Transverse colon (tissue), 4 donors: ENCODE measurements around the gene MED31. TPM values are rescaled to one million over a fixed set of nuclear protein-coding genes. Genes with fewer than 3 reads are reported as not detected.
A peak's percentile ranks its signal among the peaks of the same experiment; 100 is the strongest.

Experiments used
- DNase-seq: peaks from one replicate; pipeline ENCODE4 v3.0.0-alpha.2; 2019
- H3K27ac ChIP-seq, 4 donors: fragments of 200-600 bp; sonication (generic); 2 replicates each; pipeline ENCODE4 v1.5.1; 2016 to 2018; ENCODE audit warnings: inconsistent platforms in 4 of 4
- H3K27me3 ChIP-seq: fragments of 200-600 bp; sonication (generic); 2 replicates; pipeline ENCODE4 v1.5.1; 2017; ENCODE audit warnings: inconsistent platforms
- H3K36me3 ChIP-seq, 4 donors: fragments of 200-600 bp; sonication (generic); 2 replicates each; pipeline ENCODE4 v1.5.1; 2017 to 2019; ENCODE audit warnings: inconsistent platforms in 4 of 4
- H3K4me1 ChIP-seq, 4 donors: fragments of 200-600 bp; sonication (generic); 2 replicates each; pipeline ENCODE4 v1.5.1; 2017 to 2020; ENCODE audit warnings: inconsistent platforms in 4 of 4
- H3K4me3 ChIP-seq, 4 donors: fragments of 200-600 bp; sonication (generic); 1 replicate in 1 of 4; 2 replicates in 3 of 4; pipeline versions ENCODE4 v1.5.1 to v1.6.1; 2017 to 2019; ENCODE audit warnings: inconsistent platforms in 4 of 4
- H3K9me3 ChIP-seq, 2 donors: fragments of 200-600 bp; sonication (generic); 2 replicates each; pipeline ENCODE4 v1.5.1; 2017 to 2019; ENCODE audit warnings: inconsistent platforms in 2 of 2
- EP300 ChIP-seq: sonication (generic); formaldehyde crosslinking; IDR thresholded peaks from one replicate; pipeline ENCODE4 v1.6.1; 2017; ENCODE audit warnings: antibody characterized with exemption, low read depth
- POLR2A ChIP-seq: fragments of 450-650 bp; IDR thresholded peaks from one replicate; pipeline ENCODE4 v1.6.1; 2016; ENCODE audit warnings: antibody characterized with exemption, mild to moderate bottlenecking, moderate library complexity
- POLR2AphosphoS5 ChIP-seq, 3 donors: sonication (generic); formaldehyde crosslinking; IDR thresholded peaks; one replicate each; pipeline ENCODE4 v1.6.1; 2016; ENCODE audit warnings: antibody characterized with exemption in 3 of 3
- WGBS, 2 donors: methylation state at CpG; one replicate each; pipeline ENCODE4 v1.1.5; 2018; ENCODE audit warnings: low coverage in 1 of 2; 5-methylcytosine and 5-hydroxymethylcytosine counted together
- in situ Hi-C, 4 donors: fragments of 200-750 bp; cut with MboI; loops; one replicate each; pipeline versions ENCODE4 v1.15.0 to v1.15.1; 2017; ENCODE audit warnings: low sequenced_read_pairs in 3 of 4, low pct_ligation_motif_present in 1 of 4, low pct_unique_long_range_greater_than_20kb in 1 of 4
- intact Hi-C: fragments of 100-400 bp; cut with DNase I; formaldehyde crosslinking; loops from one replicate; pipeline ENCODE4 v1.15.1; 2023; ENCODE audit warnings: low total_unique reads
- total RNA-seq, 4 donors: library from RNA; depleted of rRNA; stranded (reverse); fragments of >200 nt; gene quantifications; one replicate each; pipeline ENCODE4 v1.1.0, GENCODE V29; 2016
- TF ChIP-seq, protein P1 (sequence below), 5 experiments: fragments of 200-600 bp in 3 of 5; fragments of 450-650 bp in 2 of 5; sonication (generic) in 3 of 5; IDR thresholded peaks; 1 replicate in 2 of 5; 2 replicates in 3 of 5; pipeline ENCODE4 v1.5.1; 2016 to 2017; ENCODE audit warnings: antibody characterized with exemption in 5 of 5, inconsistent platforms in 3 of 5, mild to moderate bottlenecking in 2 of 5, moderate library complexity in 1 of 5

The MED31 gene
- total RNA-seq, 4 donors from 2014 or later, result 1.2 to 36.3 (median 5.9) TPM

DNA sequence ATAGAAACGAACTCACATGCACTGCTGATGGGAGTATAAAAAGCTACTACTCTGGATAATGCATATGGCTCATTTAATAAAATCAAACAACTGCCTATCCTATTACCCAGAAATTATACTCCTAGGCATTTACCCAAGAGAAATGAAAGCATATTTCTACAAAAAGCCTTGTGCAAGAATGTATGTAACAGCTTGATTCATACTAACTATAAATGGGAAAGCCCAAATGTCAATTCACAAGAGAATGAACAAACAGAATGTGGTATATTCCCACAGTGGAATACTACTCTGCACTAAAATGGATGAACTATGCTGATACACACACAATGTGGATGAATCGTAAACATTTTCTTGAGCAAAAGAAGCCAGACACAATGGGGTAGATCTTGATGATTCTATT lies 49.3 kb downstream of the MED31 start:
- DNase-seq, result no peak
- in situ Hi-C loops, result no loop called here
- H3K4me1 ChIP-seq, result peaks cover 10 to 38% (median 20%) of the 10 kb centered on the region in 4 donors
- intact Hi-C loops, result no loop called here
- H3K27ac ChIP-seq, result no peak overlapping the region
- H3K9me3 ChIP-seq, result no peaks in the 10 kb centered on the region
- H3K27me3 ChIP-seq, result no peaks in the 10 kb centered on the region
- H3K4me3 ChIP-seq, result no peak overlapping the region
- WGBS, 2 donors, result 86 to 95% methylated on average over 2 of the region's 2 CpGs
- H3K36me3 ChIP-seq, result peaks cover 0 to 16% (median 5%) of the 10 kb centered on the region in 4 donors
- TF ChIP-seq, protein P1, sequence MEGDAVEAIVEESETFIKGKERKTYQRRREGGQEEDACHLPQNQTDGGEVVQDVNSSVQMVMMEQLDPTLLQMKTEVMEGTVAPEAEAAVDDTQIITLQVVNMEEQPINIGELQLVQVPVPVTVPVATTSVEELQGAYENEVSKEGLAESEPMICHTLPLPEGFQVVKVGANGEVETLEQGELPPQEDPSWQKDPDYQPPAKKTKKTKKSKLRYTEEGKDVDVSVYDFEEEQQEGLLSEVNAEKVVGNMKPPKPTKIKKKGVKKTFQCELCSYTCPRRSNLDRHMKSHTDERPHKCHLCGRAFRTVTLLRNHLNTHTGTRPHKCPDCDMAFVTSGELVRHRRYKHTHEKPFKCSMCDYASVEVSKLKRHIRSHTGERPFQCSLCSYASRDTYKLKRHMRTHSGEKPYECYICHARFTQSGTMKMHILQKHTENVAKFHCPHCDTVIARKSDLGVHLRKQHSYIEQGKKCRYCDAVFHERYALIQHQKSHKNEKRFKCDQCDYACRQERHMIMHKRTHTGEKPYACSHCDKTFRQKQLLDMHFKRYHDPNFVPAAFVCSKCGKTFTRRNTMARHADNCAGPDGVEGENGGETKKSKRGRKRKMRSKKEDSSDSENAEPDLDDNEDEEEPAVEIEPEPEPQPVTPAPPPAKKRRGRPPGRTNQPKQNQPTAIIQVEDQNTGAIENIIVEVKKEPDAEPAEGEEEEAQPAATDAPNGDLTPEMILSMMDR (IDR thresholded peaks at IDR 0.05), result no peak
- TF ChIP-seq POLR2AphosphoS5 (IDR thresholded peaks at IDR 0.05), result no peak
- no peak for TF ChIP-seq EP300
- TF ChIP-seq POLR2A, result no peak

DNA sequence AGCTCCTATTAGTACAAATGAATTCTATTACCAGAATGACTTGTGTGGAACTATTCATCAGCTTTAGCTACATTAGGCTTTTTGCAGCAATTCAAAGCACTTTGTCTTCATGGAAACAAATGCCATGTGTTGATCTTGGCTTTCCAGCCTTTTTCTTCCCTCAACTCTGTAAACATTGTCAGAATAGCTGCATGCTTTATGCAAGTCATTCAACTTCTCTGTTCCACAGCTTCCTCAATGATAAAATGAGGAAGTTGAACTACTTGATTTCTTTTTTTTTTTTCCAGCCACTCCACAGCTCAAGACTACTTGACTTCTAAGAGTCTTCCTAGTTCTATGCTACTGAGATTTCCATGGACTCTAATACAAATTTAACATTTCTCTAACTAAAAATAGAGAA lies 52.0 kb downstream of the MED31 start:
- no peak for DNase-seq
- H3K27me3 ChIP-seq, result no peaks in the 10 kb centered on the region
- H3K36me3 ChIP-seq, result peaks cover 0 to 17% (median 7%) of the 10 kb centered on the region in 4 donors
- TF ChIP-seq POLR2AphosphoS5 (IDR thresholded peaks at IDR 0.05) (no peak), EP300 (no peak), POLR2A (no peak)
- TF ChIP-seq, protein P1 (IDR thresholded peaks at IDR 0.05), result no peak
- peak overlapping the region; percentile 34 to 66 (median 48) for H3K27ac ChIP-seq
- H3K4me1 ChIP-seq, result peaks cover 10 to 38% (median 20%) of the 10 kb centered on the region in 4 donors
- H3K4me3 ChIP-seq, result no peak overlapping the region
- H3K9me3 ChIP-seq, result no peaks in the 10 kb centered on the region
- in situ Hi-C loops, result no loop called here
- intact Hi-C loops, result no loop called here

DNA sequence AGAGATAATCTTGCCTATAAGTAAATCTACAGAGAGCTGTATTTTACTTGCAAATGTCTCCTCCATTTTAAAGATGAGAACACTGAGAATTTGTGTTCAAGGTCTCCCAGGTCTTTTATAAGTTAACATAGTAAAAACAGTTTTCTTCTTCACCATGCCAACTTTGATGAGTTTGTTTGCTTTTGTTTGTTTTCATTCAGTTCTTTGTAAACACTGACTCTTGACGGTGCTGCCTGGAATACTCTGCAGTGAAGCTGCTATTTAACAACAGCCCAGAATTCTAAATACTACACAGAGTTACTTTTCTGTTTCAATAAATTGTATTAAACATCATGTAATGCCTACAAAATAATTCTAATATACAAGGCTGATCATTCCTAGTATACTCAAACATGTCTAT lies 53.7 kb downstream of the MED31 start:
- no peaks in the 10 kb centered on the region for H3K27me3 ChIP-seq
- peak overlapping the region in 2 of 4 donors; percentile 60 to 66 for H3K27ac ChIP-seq
- intact Hi-C loops, result loop anchor here (1.0 kb wide), 1 partner anchor 17 kb away; no protein-coding TSS in a partner anchor
- H3K4me1 ChIP-seq, result peaks cover 10 to 35% (median 20%) of the 10 kb centered on the region in 4 donors
- DNase-seq, result no peak
- peaks cover 0 to 28% (median 10%) of the 10 kb centered on the region in 4 donors for H3K36me3 ChIP-seq
- H3K9me3 ChIP-seq, result no peaks in the 10 kb centered on the region
- TF ChIP-seq EP300 (no peak), POLR2AphosphoS5 (IDR thresholded peaks at IDR 0.05) (no peak), POLR2A (no peak)
- TF ChIP-seq, protein P1 (IDR thresholded peaks at IDR 0.05), result no peak
- 29 to 43% methylated on average over 1 of the region's 1 CpG for WGBS, 2 donors
- in situ Hi-C loops, result no loop called here
- no peak overlapping the region for H3K4me3 ChIP-seq

DNA sequence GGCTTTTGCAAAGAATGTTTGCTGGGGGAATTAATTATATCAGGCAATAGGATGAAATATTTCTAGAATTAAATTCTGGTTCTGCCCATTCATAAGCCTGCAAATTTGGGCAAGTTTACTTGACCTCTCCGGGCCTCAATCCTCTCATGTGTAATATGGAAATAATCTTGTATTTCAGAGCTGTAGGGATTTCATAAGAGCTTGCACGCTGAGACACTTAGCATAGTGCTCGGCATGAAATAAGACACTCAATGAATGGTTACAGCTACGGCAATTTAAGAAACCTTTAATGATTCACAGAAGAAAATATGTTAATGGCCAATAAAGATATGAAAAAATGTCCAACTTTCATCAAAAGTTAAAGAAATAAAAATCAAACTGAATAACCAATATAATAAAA lies 54.5 kb downstream of the MED31 start:
- Histone ChIP-seq H3K4me3 (no peak overlapping the region), H3K9me3 (no peaks in the 10 kb centered on the region), H3K4me1 (peaks cover 10 to 41% (median 23%) of the 10 kb centered on the region in 4 donors), H3K27me3 (no peaks in the 10 kb centered on the region), H3K27ac (no peak overlapping the region), H3K36me3 (peaks cover 0 to 23% (median 10%) of the 10 kb centered on the region in 4 donors)
- DNase-seq, result no peak
- WGBS, 2 donors, result 98 to 100% methylated on average over 4 of the region's 4 CpGs
- TF ChIP-seq POLR2AphosphoS5 (IDR thresholded peaks at IDR 0.05) (no peak), EP300 (no peak)
- intact Hi-C loops, result loop anchor here (1.0 kb wide), 1 partner anchor 17 kb away; no protein-coding TSS in a partner anchor
- in situ Hi-C loops, result no loop called here

DNA sequence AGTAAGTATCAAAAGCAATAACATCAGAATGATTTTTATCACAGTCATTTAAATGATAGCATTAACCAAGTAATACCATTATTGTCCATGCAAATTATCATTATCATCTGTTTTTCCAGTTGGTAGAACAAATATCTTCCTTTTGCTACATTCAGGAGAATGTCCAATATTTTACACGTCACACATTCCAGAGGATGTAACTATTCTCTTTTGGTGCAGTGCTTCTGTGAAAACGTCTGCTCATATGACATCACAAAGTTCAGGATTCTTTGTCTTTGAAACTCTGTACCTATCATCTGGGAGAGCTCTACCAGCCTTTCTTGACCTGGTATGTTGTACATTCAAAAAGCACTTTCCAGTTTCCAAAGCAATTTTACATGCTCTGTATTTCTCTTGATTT lies 54.9 kb downstream of the MED31 start:
- Histone ChIP-seq H3K27me3 (no peaks in the 10 kb centered on the region), H3K27ac (no peak overlapping the region), H3K9me3 (no peaks in the 10 kb centered on the region), H3K4me1 (peaks cover 10 to 45% (median 27%) of the 10 kb centered on the region in 4 donors), H3K4me3 (no peak overlapping the region), H3K36me3 (peaks cover 0 to 22% (median 10%) of the 10 kb centered on the region in 4 donors)
- intact Hi-C loops, result no loop called here
- DNase-seq, result no peak
- in situ Hi-C loops, result no loop called here
- WGBS, 2 donors, result 64 to 85% methylated on average over 2 of the region's 2 CpGs
- TF ChIP-seq, protein P1 (IDR thresholded peaks at IDR 0.05), result no peak
- TF ChIP-seq POLR2AphosphoS5 (IDR thresholded peaks at IDR 0.05) (no peak), EP300 (no peak), POLR2A (no peak)
